Large intestine (tissue), 3 donors: ENCODE measurements around the gene DAGLA. TPM values are rescaled to one million over a fixed set of nuclear protein-coding genes. Genes with fewer than 3 reads are reported as not detected.

Experiments used
- DNase-seq, 2 donors: peaks; one replicate each; pipeline versions ENCODE4 v3.0.0 to v3.0.0-alpha.2; 2013
- H3K27ac ChIP-seq: one replicate; pipeline ENCODE4 v1.5.1; 2013; ENCODE audit warnings: low read length
- H3K27me3 ChIP-seq: 2 replicates; pipeline ENCODE4 v1.6.1; 2013; ENCODE audit warnings: low read length; ENCODE audit not compliant: control insufficient read depth, insufficient read depth
- H3K36me3 ChIP-seq: 2 replicates; pipeline ENCODE4 v1.6.1; 2013; ENCODE audit warnings: low read length; ENCODE audit not compliant: control insufficient read depth, insufficient read depth
- H3K4me1 ChIP-seq: one replicate; pipeline ENCODE4 v1.6.1; 2013; ENCODE audit warnings: low read length; ENCODE audit not compliant: control insufficient read depth, insufficient read depth
- H3K4me3 ChIP-seq: one replicate; pipeline ENCODE4 v1.5.1; 2013; ENCODE audit warnings: low read length
- H3K9me3 ChIP-seq: one replicate; pipeline ENCODE4 v1.6.1; 2013; ENCODE audit warnings: mild to moderate bottlenecking, low read depth, low read length, moderate library complexity; ENCODE audit not compliant: control insufficient read depth
- WGBS: methylation state at CpG from one replicate; pipeline ENCODE4 v1.1.5; 2013; ENCODE audit warnings: low lambda C conversion rate; ENCODE audit not compliant: insufficient coverage; 5-methylcytosine and 5-hydroxymethylcytosine counted together
- polyA plus RNA-seq: library from polyadenylated mRNA; unstranded; fragments of 120-200 nt; gene quantifications from one replicate; pipeline ENCODE4 v1.2.1, GENCODE V29; 2013

The DAGLA gene
- polyA plus RNA-seq, 1 donor: 12.0 TPM

DNA sequence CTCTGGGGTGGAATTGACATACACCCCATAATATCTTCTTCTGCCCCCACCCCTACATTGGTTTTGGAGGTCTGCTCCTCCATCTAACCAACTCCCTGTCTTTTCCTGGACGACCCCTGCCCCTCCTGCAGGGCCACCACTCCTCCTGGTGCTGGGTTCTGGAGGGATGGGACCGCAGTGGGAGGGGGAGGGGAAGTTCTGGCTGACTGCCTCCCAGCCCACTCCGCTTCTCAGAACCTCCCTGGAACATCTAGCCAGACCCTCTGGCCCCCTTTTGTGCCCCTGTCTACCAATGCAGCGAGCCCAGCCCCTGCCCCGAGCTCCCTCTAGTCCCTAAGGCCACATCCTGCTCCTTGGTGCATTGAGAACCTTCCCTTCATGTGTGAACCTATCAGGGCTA lies 73.5 kb downstream of the DAGLA start:
- no peaks in the 10 kb centered on the region for H3K27me3 ChIP-seq
- DNase-seq: no peak
- no CpG with 5 or more reads among the region's 5 CpGs for WGBS
- H3K4me3 ChIP-seq: peak overlapping the region; percentile 91
- peaks cover 3% of the 10 kb centered on the region for H3K9me3 ChIP-seq
- H3K27ac ChIP-seq: peak overlapping the region; percentile 82
- no peaks in the 10 kb centered on the region for H3K36me3 ChIP-seq
- H3K4me1 ChIP-seq: peaks cover 54% of the 10 kb centered on the region

- Histone ChIP-seq H3K4me1 (peaks cover 54% of the 10 kb centered on the region), H3K9me3 (peaks cover 3% of the 10 kb centered on the region), H3K36me3 (no peaks in the 10 kb centered on the region), H3K27me3 (no peaks in the 10 kb centered on the region), H3K27ac (peak overlapping the region; percentile 82), H3K4me3 (peak overlapping the region; percentile 91)
- DNase-seq: peak; percentile 66 to 86
- no CpG with 5 or more reads among the region's 31 CpGs for WGBS
Observed at GRCh38 chr11:61754534-61755482, 74.6 kb downstream of the DAGLA start.

DNA sequence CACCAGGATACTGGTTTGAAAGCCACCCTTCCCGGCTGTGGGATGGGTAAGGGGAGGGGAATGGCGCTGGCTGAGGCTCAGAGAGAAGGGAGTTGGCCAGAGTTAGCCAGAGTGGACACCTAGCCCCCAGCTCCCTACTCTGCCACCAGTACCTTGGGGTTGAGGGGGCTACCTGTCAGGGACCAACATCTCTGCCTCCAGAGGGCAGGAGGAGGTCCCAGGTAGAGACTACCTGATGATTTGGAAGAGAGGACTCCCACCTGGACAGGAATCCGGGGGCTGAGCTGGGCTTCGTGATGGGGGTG lies 75.9 kb downstream of the DAGLA start:
- peaks cover 54% of the 10 kb centered on the region for H3K4me1 ChIP-seq
- no peak for DNase-seq
- no peak overlapping the region for H3K4me3 ChIP-seq
- no CpG with 5 or more reads among the region's 4 CpGs for WGBS
- peaks cover 3% of the 10 kb centered on the region for H3K9me3 ChIP-seq
- no peaks in the 10 kb centered on the region for H3K36me3 ChIP-seq
- no peaks in the 10 kb centered on the region for H3K27me3 ChIP-seq
- peak overlapping the region; percentile 82 for H3K27ac ChIP-seq

DNA sequence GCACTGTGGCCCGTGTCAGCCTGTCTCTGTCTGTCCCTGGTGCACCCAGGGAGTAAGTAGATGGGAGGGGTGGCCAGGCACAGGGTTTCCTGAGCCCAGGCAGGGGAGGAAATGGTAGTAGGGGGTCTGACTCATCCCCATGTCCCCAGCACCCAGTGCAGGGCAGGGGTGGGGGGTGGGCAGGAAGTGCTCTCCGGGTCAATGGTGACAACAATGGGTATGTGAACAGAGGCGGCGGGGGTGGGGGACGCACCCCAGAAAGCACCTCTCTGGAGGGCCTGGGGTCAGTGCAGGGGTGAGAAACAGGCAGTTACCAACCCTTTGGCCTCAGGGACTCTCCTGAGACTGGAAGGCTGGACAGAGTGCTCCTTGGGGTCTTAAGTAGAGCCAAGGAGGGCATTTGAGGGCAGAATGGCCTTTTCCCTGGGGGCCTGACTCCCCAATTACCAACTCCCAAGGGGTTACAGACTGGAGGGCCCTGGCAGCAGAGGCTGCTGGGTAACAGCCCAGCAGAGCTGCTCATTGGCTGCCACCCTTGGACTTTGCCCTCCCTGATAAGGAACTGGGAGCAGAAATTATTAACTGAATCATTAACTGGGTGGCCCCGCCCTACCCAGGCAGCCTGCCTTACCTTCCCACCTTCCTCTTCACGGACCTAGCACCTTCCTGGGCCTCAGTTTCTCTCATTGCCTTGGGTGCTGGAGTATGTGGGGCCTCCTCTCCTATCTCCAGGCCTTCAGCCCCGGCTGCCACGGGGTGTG lies 76.4 kb downstream of the DAGLA start:
- Histone ChIP-seq H3K27me3 (no peaks in the 10 kb centered on the region), H3K4me3 (peak overlapping the region; percentile 5), H3K9me3 (peaks cover 3% of the 10 kb centered on the region), H3K4me1 (peaks cover 54% of the 10 kb centered on the region), H3K27ac (peak overlapping the region; percentile 82), H3K36me3 (peaks cover 3% of the 10 kb centered on the region)
- peak; percentile 95 to 98 for DNase-seq
- whole genome bisulfite sequencing: no CpG with 5 or more reads among the region's 9 CpGs

DNA sequence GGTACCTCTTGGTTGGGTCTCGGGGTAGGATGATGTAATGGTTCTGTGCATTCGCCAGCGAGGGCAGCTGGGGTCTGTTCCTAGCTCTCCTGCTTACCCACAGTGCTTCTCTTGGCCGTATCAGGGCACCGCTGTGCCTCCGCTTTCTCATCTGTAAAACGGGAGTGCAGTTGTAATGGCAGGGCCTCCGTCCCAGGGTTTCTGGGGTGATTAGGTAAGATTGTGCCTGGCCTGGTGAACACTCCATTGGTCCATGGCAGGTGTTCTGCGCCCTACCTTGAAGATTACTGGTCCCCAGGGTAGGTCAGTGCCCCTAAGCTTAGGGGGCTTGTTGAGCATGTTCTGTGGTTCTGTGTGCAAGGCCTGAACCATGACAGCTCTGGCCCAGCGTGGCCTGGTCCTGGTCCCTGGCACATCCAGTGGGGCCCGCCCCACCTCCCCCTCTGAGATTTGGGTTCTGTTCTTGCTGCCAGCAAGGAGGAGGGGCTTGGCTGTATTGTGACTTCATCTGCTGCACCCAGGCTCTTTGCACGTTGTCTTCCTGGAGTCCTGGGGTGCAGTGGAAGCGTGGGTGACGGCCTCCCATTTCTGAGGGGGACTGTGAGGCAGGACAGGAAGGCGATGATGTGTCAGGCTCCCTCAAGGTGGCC lies 77.1 kb downstream of the DAGLA start:
- Histone ChIP-seq H3K27me3 (no peaks in the 10 kb centered on the region), H3K4me1 (peaks cover 54% of the 10 kb centered on the region), H3K4me3 (peak overlapping the region; percentile 5), H3K36me3 (peaks cover 3% of the 10 kb centered on the region), H3K9me3 (peaks cover 3% of the 10 kb centered on the region), H3K27ac (peak overlapping the region; percentile 82)
- peak in 1 of 2 donors; percentile 39 for DNase-seq
- no CpG with 5 or more reads among the region's 15 CpGs for WGBS

GRCh38 chr11:61760946-61761345 lies 80.8 kb downstream of the DAGLA start:
- no peaks in the 10 kb centered on the region for H3K27me3 ChIP-seq
- WGBS: no CpG with 5 or more reads among the region's 13 CpGs

DNA sequence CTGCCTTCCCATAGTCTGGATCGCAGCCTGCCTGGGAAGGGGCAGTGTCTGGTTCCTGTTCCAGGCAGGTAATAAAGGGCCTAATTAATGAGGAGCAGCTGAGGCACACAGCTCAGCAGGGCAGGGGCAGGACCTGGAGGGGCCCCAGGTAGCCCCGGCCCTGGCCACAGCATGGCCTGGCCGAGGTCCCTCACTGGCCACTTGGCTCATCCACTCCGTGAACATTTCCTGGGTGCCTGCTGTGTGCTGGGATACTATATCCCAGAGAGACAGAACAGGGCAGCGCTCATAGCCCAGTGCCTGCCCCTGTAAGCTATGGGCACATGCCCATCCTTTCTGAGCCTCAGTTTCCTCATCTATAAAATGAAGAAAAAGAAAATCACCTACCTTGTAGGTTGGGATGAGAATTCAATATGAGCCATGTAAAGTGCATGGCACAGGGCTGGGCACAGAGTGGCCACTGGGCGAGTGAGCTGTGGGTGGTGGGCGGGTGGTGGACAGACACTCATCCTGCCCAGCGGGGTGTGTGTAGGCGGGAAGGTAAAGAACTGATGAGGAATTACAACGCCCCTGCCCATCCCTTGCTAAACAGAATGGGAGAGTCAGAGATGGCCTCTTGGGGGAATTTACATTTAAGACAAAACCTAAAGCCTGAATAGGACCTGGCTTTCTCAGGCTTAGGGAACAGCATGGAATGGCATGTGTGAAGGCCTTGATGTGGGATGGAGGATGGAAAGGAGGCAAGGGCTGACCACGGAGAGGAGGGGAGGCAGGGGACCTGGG lies 81.4 kb downstream of the DAGLA start:
- DNase-seq: no peak
- H3K36me3 ChIP-seq: peaks cover 3% of the 10 kb centered on the region
- H3K9me3 ChIP-seq: peaks cover 4% of the 10 kb centered on the region
- no peak overlapping the region for H3K4me3 ChIP-seq
- H3K4me1 ChIP-seq: peaks cover 46% of the 10 kb centered on the region
- H3K27ac ChIP-seq: no peak overlapping the region
- no CpG with 5 or more reads among the region's 11 CpGs for WGBS
- no peaks in the 10 kb centered on the region for H3K27me3 ChIP-seq

More at GRCh38 chr11:61760946-61761345, 80.8 kb downstream of the DAGLA start:
- no peak overlapping the region for H3K27ac ChIP-seq
- H3K9me3 ChIP-seq: peaks cover 4% of the 10 kb centered on the region
- no peak for DNase-seq
- H3K4me1 ChIP-seq: peaks cover 48% of the 10 kb centered on the region
- peaks cover 3% of the 10 kb centered on the region for H3K36me3 ChIP-seq
- no peak overlapping the region for H3K4me3 ChIP-seq

GRCh38 chr11:61762223-61762615 lies 82.0 kb downstream of the DAGLA start:
- Histone ChIP-seq H3K4me3 (no peak overlapping the region), H3K4me1 (peaks cover 47% of the 10 kb centered on the region), H3K36me3 (peaks cover 3% of the 10 kb centered on the region), H3K9me3 (peaks cover 4% of the 10 kb centered on the region), H3K27me3 (no peaks in the 10 kb centered on the region), H3K27ac (no peak overlapping the region)
- no CpG with 5 or more reads among the region's 10 CpGs for WGBS
- no peak for DNase-seq

DNA sequence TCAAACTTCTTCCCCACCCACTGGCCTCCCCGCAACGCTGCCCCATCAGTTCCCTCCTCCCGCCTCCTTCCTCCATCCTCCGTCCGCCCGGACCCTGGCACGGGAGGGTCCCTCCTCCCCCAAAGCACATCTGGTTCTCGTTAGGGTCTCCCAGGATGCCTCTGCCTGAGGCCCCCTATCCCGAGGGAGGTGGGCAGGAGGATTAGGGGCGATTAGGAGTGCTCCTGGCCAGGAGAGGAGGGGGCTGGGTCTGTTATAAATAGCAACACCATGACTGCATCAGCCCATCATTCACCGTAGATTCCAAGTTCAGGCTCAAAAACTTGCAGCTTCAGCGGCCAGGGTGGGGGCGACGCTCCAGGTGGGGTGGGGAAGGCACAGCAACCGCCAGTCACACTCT lies 82.6 kb downstream of the DAGLA start:
- no CpG with 5 or more reads among the region's 15 CpGs for WGBS
- H3K4me1 ChIP-seq: peaks cover 42% of the 10 kb centered on the region
- H3K27me3 ChIP-seq: no peaks in the 10 kb centered on the region
- H3K9me3 ChIP-seq: peaks cover 4% of the 10 kb centered on the region
- no peak overlapping the region for H3K27ac ChIP-seq
- no peak overlapping the region for H3K4me3 ChIP-seq
- peaks cover 3% of the 10 kb centered on the region for H3K36me3 ChIP-seq
- DNase-seq: no peak
